Ovary (tissue), 9 donors: ENCODE measurements around the gene ELANE. TPM values are rescaled to one million over a fixed set of nuclear protein-coding genes. Genes with fewer than 3 reads are reported as not detected.

Experiments used
- DNase-seq, 5 donors: peaks; one replicate each; pipeline ENCODE4 v3.0.0-alpha.2; 2019 to 2020
- H3K27ac ChIP-seq, 2 donors: fragments of 200-600 bp; one replicate each; pipeline versions ENCODE4 v1.5.1 to v1.8.0; 2019 to 2022
- H3K27me3 ChIP-seq: fragments of 200-600 bp; one replicate; pipeline ENCODE4 v1.8.0; 2022
- H3K36me3 ChIP-seq: fragments of 200-600 bp; sonication (generic); one replicate; pipeline ENCODE4 v1.5.1; 2019
- H3K4me1 ChIP-seq: one replicate; pipeline ENCODE4 v1.8.1; 2013; ENCODE audit warnings: mild to moderate bottlenecking, moderate library complexity; ENCODE audit not compliant: insufficient read depth
- H3K4me3 ChIP-seq: fragments of 200-600 bp; sonication (generic); one replicate; pipeline ENCODE4 v1.5.1; 2017
- H3K9me3 ChIP-seq, 2 donors: fragments of 200-600 bp in 1 of 2; sonication (generic) in 1 of 2; one replicate each; pipeline versions ENCODE4 v1.5.1 to v1.8.1; 2013 to 2019; ENCODE audit warnings: mild to moderate bottlenecking in 1 of 2, moderate library complexity in 1 of 2
- CTCF ChIP-seq, 3 donors: fragments of 450-650 bp in 2 of 3; fragments of 200-600 bp in 1 of 3; IDR thresholded peaks; one replicate each; pipeline versions ENCODE4 v1.5.1 to v1.8.0; 2016 to 2022; ENCODE audit warnings: antibody characterized with exemption in 3 of 3, mild to moderate bottlenecking in 1 of 3
- EP300 ChIP-seq: sonication (generic); formaldehyde crosslinking; IDR thresholded peaks from one replicate; pipeline ENCODE4 v1.6.1; 2017; ENCODE audit warnings: antibody characterized with exemption
- POLR2A ChIP-seq: fragments of 450-650 bp; IDR thresholded peaks from one replicate; pipeline ENCODE4 v1.6.1; 2017; ENCODE audit warnings: antibody characterized with exemption, mild to moderate bottlenecking, moderate library complexity
- WGBS, 3 donors: extraction: QIAGEN DNeasy Blood & Tissue Kit in 1 of 3; methylation state at CpG; one replicate each; pipeline versions ENCODE4 v1.1.5 to v1.1.7; 2013 to 2017; 5-methylcytosine and 5-hydroxymethylcytosine counted together
- intact Hi-C, 4 donors: fragments of 100-400 bp; cut with DNase I; formaldehyde crosslinking; loops; one replicate each; pipeline versions ENCODE4 v1.11.0 to v1.15.1; 2022 to 2023
- polyA plus RNA-seq, 2 donors: library from polyadenylated mRNA; stranded (reverse); fragments of 200-250 nt in 1 of 2; fragments of 350-450 nt in 1 of 2; fragmentation: Illumina TruSeq in 1 of 2; extraction: RNeasy Lipid Tissue Mini Kit (QIAGEN cat#74804) in 1 of 2; gene quantifications; one replicate each; pipeline ENCODE4 v1.2.3, GENCODE V29; 2013 to 2014
- total RNA-seq, 7 donors: library from RNA; depleted of rRNA in 2 of 7; stranded (reverse); fragments of >200 nt in 2 of 7; fragmentation: NEBNext Ultra II Directional in 3 of 7; extraction: Animal tissue kit (Norgen Biotek cat#: 25700) in 3 of 7; gene quantifications; one replicate each; pipeline versions ENCODE4 v1.1.0 to v1.2.4, GENCODE V29; 2016 to 2023
- donor health status: DM: no; HTN: no; CAD: no; lungs with moderate emphysema.
- donor health status: DM: no; HTN: no; CAD: no.
- donor health status: Bipolar disorder and iron deficiency.
- donor health status: DM: yes; HTN: yes; CAD: no.
- donor health status: DM: no; HTN: no; CAD: no.
- donor health status: DM: yes; HTN: yes; CAD: no.

ELANE gene
- total and polyA plus RNA-seq, 9 donors, result 0.27 to 0.72 (median 0.47) TPM; not detected in 5

GRCh38 chr19:884420-885211 is 32.5 kb downstream of the ELANE start:
- TF ChIP-seq POLR2A (no peak), CTCF (IDR thresholded peaks at IDR 0.05) (no peak), EP300 (no peak)
- H3K27ac ChIP-seq, result no peak overlapping the region
- no peaks in the 10 kb centered on the region for H3K9me3 ChIP-seq
- H3K27me3 ChIP-seq, result no peaks in the 10 kb centered on the region
- no peaks in the 10 kb centered on the region for H3K36me3 ChIP-seq
- no peak for DNase-seq
- intact Hi-C loops, result no loop called here
- 87 to 91% (median 89%) methylated on average over 46 to 51 of the region's 51 CpGs for WGBS, 3 donors
- H3K4me3 ChIP-seq, result no peak overlapping the region
- H3K4me1 ChIP-seq, result no peaks in the 10 kb centered on the region

- TF ChIP-seq POLR2A (no peak), EP300 (no peak), CTCF (IDR thresholded peaks at IDR 0.05) (no peak)
- Histone ChIP-seq H3K4me1 (no peaks in the 10 kb centered on the region), H3K4me3 (no peak overlapping the region), H3K36me3 (no peaks in the 10 kb centered on the region), H3K9me3 (no peaks in the 10 kb centered on the region), H3K27me3 (no peaks in the 10 kb centered on the region), H3K27ac (no peak overlapping the region)
- no peak for DNase-seq
- intact Hi-C loops, result no loop called here
- 94 to 95% (median 94%) methylated on average over 63 to 64 of the region's 64 CpGs for WGBS, 3 donors
Observed at GRCh38 chr19:885536-886224, 33.6 kb downstream of the ELANE start.

- peaks cover 3% of the 10 kb centered on the region for H3K4me1 ChIP-seq
- H3K36me3 ChIP-seq, result no peaks in the 10 kb centered on the region
- no peak for DNase-seq
- H3K9me3 ChIP-seq, result no peaks in the 10 kb centered on the region
- H3K27me3 ChIP-seq, result no peaks in the 10 kb centered on the region
- no peak overlapping the region for H3K4me3 ChIP-seq
- intact Hi-C loops, result no loop called here
- TF ChIP-seq EP300, result no peak
- no peak for TF ChIP-seq CTCF (IDR thresholded peaks at IDR 0.05)
- no peak for TF ChIP-seq POLR2A
- H3K27ac ChIP-seq, result no peak overlapping the region
- 77 to 85% (median 81%) methylated on average over 16 of the region's 16 CpGs for WGBS, 3 donors
Observed at GRCh38 chr19:887072-887471, 35.0 kb downstream of the ELANE start.

GRCh38 chr19:887599-887998 is 35.5 kb downstream of the ELANE start:
- no peak for DNase-seq
- H3K4me3 ChIP-seq, result no peak overlapping the region
- H3K4me1 ChIP-seq, result peaks cover 5% of the 10 kb centered on the region
- no peaks in the 10 kb centered on the region for H3K36me3 ChIP-seq
- no peak overlapping the region for H3K27ac ChIP-seq
- H3K9me3 ChIP-seq, result no peaks in the 10 kb centered on the region
- no peak for TF ChIP-seq POLR2A
- no peak for TF ChIP-seq CTCF (IDR thresholded peaks at IDR 0.05)
- TF ChIP-seq EP300, result no peak
- 93 to 94% (median 93%) methylated on average over 10 of the region's 10 CpGs for WGBS, 3 donors
- no peaks in the 10 kb centered on the region for H3K27me3 ChIP-seq
- intact Hi-C loops, result no loop called here
